GM23338 (cell line): ENCODE results near the gene TSC22D3. TPM values are rescaled to one million over a fixed set of nuclear protein-coding genes. Genes with fewer than 3 reads are reported as not detected.

Experiments
- ATAC-seq: fragments of 200-7000 bp; cut with Tn5 transposase; 3 replicates; pipeline ENCODE4 v1.9.1; 2020
- DNase-seq: peaks from one replicate; pipeline ENCODE4 v3.0.0-alpha.2; 2015; ENCODE audit warnings: low spot score
- H2AFZ ChIP-seq: fragments of 200-600 bp; sonication (generic); 2 replicates; pipeline ENCODE4 v1.8.0; 2016; ENCODE audit warnings: antibody characterized with exemption, mild to moderate bottlenecking, moderate library complexity
- H3F3A ChIP-seq: fragments of 200-600 bp; sonication (generic); replicated peaks from 2 replicates; pipeline ENCODE4 v1.8.0; 2017; ENCODE audit warnings: antibody characterized with exemption, mixed run types, low read depth
- H3K27ac ChIP-seq: fragments of 200-600 bp; sonication (generic); 2 replicates; pipeline ENCODE4 v1.6.1; 2016; ENCODE audit warnings: low read depth
- H3K27me3 ChIP-seq: fragments of 200-600 bp; sonication (generic); 2 replicates; pipeline ENCODE4 v1.8.0; 2016; ENCODE audit warnings: mild to moderate bottlenecking, mixed run types, moderate library complexity; ENCODE audit not compliant: insufficient read depth
- H3K36me3 ChIP-seq: fragments of 200-600 bp; sonication (generic); 2 replicates; pipeline ENCODE4 v1.8.0; 2016; ENCODE audit warnings: mild to moderate bottlenecking; ENCODE audit not compliant: insufficient read depth
- H3K4me1 ChIP-seq: fragments of 200-600 bp; sonication (generic); 2 replicates; pipeline ENCODE4 v1.8.0; 2016; ENCODE audit warnings: mild to moderate bottlenecking, moderate library complexity; ENCODE audit not compliant: insufficient read depth
- H3K4me2 ChIP-seq: fragments of 200-600 bp; sonication (generic); 2 replicates; pipeline ENCODE4 v1.7.1; 2017; ENCODE audit warnings: mixed run types
- H3K4me3 ChIP-seq: fragments of 200-600 bp; sonication (generic); 2 replicates; pipeline ENCODE4 v1.6.1; 2016; ENCODE audit warnings: mixed run types
- H3K79me2 ChIP-seq: fragments of 200-600 bp; sonication (generic); replicated peaks from 2 replicates; pipeline ENCODE4 v1.8.0; 2017; ENCODE audit warnings: mild to moderate bottlenecking; ENCODE audit not compliant: insufficient read depth
- H3K9me2 ChIP-seq: fragments of 200-600 bp; sonication (generic); 2 replicates; pipeline ENCODE4 v1.8.0; 2017; ENCODE audit not compliant: insufficient read depth
- H4K20me1 ChIP-seq: fragments of 200-600 bp; sonication (generic); replicated peaks from 2 replicates; pipeline ENCODE4 v1.8.0; 2017; ENCODE audit warnings: mild to moderate bottlenecking; ENCODE audit not compliant: insufficient read depth
- H3K27ac Mint-ChIP-seq: 2 replicates; pipeline ENCODE4 v1.8.0; 2020; ENCODE audit warnings: inconsistent platforms, mild to moderate bottlenecking, moderate library complexity, mixed read lengths
- H3K27me3 Mint-ChIP-seq: 3 replicates; pipeline ENCODE4 v1.8.0; 2022; ENCODE audit warnings: low read depth, mild to moderate bottlenecking, moderate library complexity, mixed read lengths, inconsistent platforms; ENCODE audit not compliant: insufficient read depth, poor library complexity
- H3K36me3 Mint-ChIP-seq: 3 replicates; pipeline ENCODE4 v1.8.0; 2021; ENCODE audit warnings: low read depth, mild to moderate bottlenecking, inconsistent platforms, moderate library complexity, mixed read lengths
- H3K4me1 Mint-ChIP-seq: 3 replicates; pipeline ENCODE4 v1.8.0; 2020; ENCODE audit warnings: mild to moderate bottlenecking, inconsistent platforms, mixed read lengths
- H3K4me3 Mint-ChIP-seq: 3 replicates; pipeline ENCODE4 v1.8.0; 2021; ENCODE audit warnings: moderate library complexity, mild to moderate bottlenecking, inconsistent platforms, mixed read lengths
- H3K9me3 Mint-ChIP-seq: 3 replicates; pipeline ENCODE4 v1.8.0; 2020; ENCODE audit warnings: moderate library complexity, mild to moderate bottlenecking, inconsistent platforms, mixed read lengths
- CREB1 ChIP-seq: fragments of 250-450 bp; sonication (Bioruptor Pico); IDR thresholded peaks from 2 replicates; pipeline ENCODE4 v1.5.0; 2020; ENCODE audit warnings: low read depth, mild to moderate bottlenecking, moderate library complexity
- EZH2 ChIP-seq: fragments of 200-600 bp; sonication (generic); IDR thresholded peaks from one replicate; pipeline ENCODE4 v1.8.0; 2017; ENCODE audit warnings: antibody characterized with exemption, mild to moderate bottlenecking, low read depth; ENCODE audit not compliant: unreplicated experiment
- JUNB ChIP-seq: IDR thresholded peaks from one replicate; pipeline ENCODE4 v1.6.1; 2016; ENCODE audit warnings: antibody characterized with exemption; ENCODE audit not compliant: unreplicated experiment
- NANOG ChIP-seq: IDR thresholded peaks from 2 replicates; pipeline ENCODE4 v1.6.1; 2016; ENCODE audit warnings: antibody characterized with exemption, borderline replicate concordance
- POLR2AphosphoS5 ChIP-seq: IDR thresholded peaks from 2 replicates; pipeline ENCODE4 v1.6.1; 2016; ENCODE audit warnings: antibody characterized with exemption, low read depth
- STAT1 ChIP-seq: IDR thresholded peaks from one replicate; pipeline ENCODE4 v1.6.1; 2016; ENCODE audit warnings: antibody characterized with exemption; ENCODE audit not compliant: unreplicated experiment
- ZNF114 ChIP-seq: fragments of 250-450 bp; sonication (Bioruptor Pico); IDR thresholded peaks from 2 replicates; pipeline ENCODE4 v1.5.0; 2020; ENCODE audit warnings: mild to moderate bottlenecking, moderate library complexity
- polyA plus RNA-seq: library from polyadenylated mRNA; unstranded; fragments of >200 nt; fragmentation: Nextera tagmentation; extraction: Ambion mirVana; gene quantifications from 2 replicates; pipeline ENCODE4 v1.2.1, GENCODE V29; 2016
- total RNA-seq: library from RNA; depleted of rRNA; stranded (reverse); fragments of >200 nt; shearing (Covaris generic); gene quantifications from 2 replicates; pipeline ENCODE4 v1.2.3, GENCODE V29; 2014
- TF ChIP-seq, protein P1 (sequence below): fragments of 250-450 bp; sonication (Bioruptor Pico); IDR thresholded peaks from 2 replicates; pipeline ENCODE4 v1.5.0; 2020; ENCODE audit warnings: mild to moderate bottlenecking, moderate library complexity
- TF ChIP-seq, protein P2 (sequence below): IDR thresholded peaks from 2 replicates; pipeline ENCODE4 v1.6.1; 2016; ENCODE audit warnings: antibody characterized with exemption

TSC22D3 gene
- total and polyA plus RNA-seq, 2 experiments from 2014 or later, result 12.6 to 20.0 TPM

DNA sequence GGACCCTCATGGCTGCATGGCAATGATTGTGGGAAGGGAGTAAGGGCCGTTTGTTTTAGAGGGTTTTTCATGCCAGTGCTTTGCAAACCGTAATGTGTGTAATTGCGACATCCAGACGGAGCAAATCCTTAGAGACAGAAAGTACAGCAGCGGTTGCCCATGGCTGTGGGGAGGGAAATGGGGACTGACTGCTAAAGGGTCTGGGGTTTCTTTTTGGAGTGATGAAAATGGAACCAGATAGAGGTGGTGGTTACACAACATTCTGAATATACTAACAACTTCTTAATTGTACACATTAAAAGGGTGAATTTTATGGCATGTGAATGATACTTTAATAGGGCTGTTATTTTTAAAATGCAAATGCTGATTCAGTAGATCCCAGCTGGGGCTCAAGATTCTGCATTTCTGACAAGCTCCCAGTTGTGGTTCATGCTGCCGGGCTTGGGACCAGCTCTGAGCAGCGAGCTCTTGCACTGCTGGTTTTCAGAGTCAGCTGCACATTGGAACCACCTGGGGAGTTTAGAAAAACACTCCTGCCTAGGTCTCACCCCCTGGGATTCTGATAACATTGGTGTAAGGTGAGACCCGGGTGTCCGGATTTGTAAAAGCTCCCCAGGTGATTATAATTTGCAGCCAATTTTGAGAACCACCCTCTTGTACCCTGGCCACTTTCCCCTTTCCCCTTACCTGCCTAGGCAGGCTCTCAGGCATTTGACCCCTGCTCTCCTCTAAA, 99.6 kb downstream of the TSC22D3 start (continued):
- TF ChIP-seq, protein P1, sequence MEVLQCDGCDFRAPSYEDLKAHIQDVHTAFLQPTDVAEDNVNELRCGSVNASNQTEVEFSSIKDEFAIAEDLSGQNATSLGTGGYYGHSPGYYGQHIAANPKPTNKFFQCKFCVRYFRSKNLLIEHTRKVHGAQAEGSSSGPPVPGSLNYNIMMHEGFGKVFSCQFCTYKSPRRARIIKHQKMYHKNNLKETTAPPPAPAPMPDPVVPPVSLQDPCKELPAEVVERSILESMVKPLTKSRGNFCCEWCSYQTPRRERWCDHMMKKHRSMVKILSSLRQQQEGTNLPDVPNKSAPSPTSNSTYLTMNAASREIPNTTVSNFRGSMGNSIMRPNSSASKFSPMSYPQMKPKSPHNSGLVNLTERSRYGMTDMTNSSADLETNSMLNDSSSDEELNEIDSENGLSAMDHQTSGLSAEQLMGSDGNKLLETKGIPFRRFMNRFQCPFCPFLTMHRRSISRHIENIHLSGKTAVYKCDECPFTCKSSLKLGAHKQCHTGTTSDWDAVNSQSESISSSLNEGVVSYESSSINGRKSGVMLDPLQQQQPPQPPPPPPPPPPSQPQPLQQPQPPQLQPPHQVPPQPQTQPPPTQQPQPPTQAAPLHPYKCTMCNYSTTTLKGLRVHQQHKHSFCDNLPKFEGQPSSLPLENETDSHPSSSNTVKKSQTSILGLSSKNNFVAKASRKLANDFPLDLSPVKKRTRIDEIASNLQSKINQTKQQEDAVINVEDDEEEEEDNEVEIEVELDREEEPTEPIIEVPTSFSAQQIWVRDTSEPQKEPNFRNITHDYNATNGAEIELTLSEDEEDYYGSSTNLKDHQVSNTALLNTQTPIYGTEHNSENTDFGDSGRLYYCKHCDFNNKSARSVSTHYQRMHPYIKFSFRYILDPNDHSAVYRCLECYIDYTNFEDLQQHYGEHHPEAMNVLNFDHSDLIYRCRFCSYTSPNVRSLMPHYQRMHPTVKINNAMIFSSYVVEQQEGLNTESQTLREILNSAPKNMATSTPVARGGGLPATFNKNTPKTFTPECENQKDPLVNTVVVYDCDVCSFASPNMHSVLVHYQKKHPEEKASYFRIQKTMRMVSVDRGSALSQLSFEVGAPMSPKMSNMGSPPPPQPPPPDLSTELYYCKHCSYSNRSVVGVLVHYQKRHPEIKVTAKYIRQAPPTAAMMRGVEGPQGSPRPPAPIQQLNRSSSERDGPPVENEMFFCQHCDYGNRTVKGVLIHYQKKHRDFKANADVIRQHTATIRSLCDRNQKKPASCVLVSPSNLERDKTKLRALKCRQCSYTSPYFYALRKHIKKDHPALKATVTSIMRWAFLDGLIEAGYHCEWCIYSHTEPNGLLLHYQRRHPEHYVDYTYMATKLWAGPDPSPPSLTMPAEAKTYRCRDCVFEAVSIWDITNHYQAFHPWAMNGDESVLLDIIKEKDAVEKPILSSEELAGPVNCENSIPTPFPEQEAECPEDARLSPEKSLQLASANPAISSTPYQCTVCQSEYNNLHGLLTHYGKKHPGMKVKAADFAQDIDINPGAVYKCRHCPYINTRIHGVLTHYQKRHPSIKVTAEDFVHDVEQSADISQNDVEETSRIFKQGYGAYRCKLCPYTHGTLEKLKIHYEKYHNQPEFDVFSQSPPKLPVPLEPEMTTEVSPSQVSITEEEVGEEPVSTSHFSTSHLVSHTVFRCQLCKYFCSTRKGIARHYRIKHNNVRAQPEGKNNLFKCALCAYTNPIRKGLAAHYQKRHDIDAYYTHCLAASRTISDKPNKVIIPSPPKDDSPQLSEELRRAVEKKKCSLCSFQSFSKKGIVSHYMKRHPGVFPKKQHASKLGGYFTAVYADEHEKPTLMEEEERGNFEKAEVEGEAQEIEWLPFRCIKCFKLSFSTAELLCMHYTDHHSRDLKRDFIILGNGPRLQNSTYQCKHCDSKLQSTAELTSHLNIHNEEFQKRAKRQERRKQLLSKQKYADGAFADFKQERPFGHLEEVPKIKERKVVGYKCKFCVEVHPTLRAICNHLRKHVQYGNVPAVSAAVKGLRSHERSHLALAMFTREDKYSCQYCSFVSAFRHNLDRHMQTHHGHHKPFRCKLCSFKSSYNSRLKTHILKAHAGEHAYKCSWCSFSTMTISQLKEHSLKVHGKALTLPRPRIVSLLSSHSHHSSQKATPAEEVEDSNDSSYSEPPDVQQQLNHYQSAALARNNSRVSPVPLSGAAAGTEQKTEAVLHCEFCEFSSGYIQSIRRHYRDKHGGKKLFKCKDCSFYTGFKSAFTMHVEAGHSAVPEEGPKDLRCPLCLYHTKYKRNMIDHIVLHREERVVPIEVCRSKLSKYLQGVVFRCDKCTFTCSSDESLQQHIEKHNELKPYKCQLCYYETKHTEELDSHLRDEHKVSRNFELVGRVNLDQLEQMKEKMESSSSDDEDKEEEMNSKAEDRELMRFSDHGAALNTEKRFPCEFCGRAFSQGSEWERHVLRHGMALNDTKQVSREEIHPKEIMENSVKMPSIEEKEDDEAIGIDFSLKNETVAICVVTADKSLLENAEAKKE, result no peak
- TF ChIP-seq NANOG (no peak), POLR2AphosphoS5 (no peak), CREB1 (CRISPR knock-in tag) (no peak)

- no peak for DNase-seq
- Histone ChIP-seq H3K36me3 (no peaks in the 10 kb centered on the region), H3K4me1 (peaks cover 11% of the 10 kb centered on the region; the same call in 1 of the 2 replicates), H4K20me1 (no peaks in the 10 kb centered on the region), H3K4me3 (no peak overlapping the region), H3K9me2 (no peaks in the 10 kb centered on the region), H2AFZ (no peak overlapping the region), H3K79me2 (no peaks in the 10 kb centered on the region), H3K27ac (no peak overlapping the region), H3F3A (no peaks in the 10 kb centered on the region), H3K4me2 (no peak overlapping the region), H3K27me3 (no peaks in the 10 kb centered on the region)
- Mint-ChIP-seq H3K4me3 (no peak overlapping the region), H3K4me1 (peaks cover 22% of the 10 kb centered on the region), H3K27me3 (peaks cover 8% of the 10 kb centered on the region), H3K27ac (no peak overlapping the region), H3K9me3 (no peaks in the 10 kb centered on the region), H3K36me3 (no peaks in the 10 kb centered on the region)
- ATAC-seq, result no peak
- no peak for TF ChIP-seq NANOG
- TF ChIP-seq CREB1 (CRISPR knock-in tag), result no peak
- TF ChIP-seq EZH2, result no peak
- no peak for TF ChIP-seq STAT1
- TF ChIP-seq ZNF114 (CRISPR knock-in tag), result no peak
- TF ChIP-seq, protein P1, result no peak
- TF ChIP-seq JUNB, result no peak
- TF ChIP-seq, protein P2, sequence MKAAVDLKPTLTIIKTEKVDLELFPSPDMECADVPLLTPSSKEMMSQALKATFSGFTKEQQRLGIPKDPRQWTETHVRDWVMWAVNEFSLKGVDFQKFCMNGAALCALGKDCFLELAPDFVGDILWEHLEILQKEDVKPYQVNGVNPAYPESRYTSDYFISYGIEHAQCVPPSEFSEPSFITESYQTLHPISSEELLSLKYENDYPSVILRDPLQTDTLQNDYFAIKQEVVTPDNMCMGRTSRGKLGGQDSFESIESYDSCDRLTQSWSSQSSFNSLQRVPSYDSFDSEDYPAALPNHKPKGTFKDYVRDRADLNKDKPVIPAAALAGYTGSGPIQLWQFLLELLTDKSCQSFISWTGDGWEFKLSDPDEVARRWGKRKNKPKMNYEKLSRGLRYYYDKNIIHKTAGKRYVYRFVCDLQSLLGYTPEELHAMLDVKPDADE, result no peak
Observed at GRCh38 chrX:107675365-107675654, 100.3 kb downstream of the TSC22D3 start.
